ENCODE results near the gene MYADML2.

MYADML2 gene

GRCh38 chr17:81967533-81968395, 20.7 kb upstream of the MYADML2 start:
- Histone ChIP-seq H2AFZ (ENCODE audit: low read depth, low read length) (peak overlapping the region; percentile 86), H3K4me2 (ENCODE audit: low read length) (peak overlapping the region; percentile 94), H3K36me3 (replicated peaks; ENCODE audit: low read depth, low read length) (no peaks in the 10 kb centered on the region), H3K27me3 (ENCODE audit: low read depth, low read length) (peaks cover 15% of the 10 kb centered on the region; the same call in 1 of the 2 replicates), H3K9ac (ENCODE audit: low read length) (peak overlapping the region; percentile 64), H3K4me3 (ENCODE audit: low read length) (peak overlapping the region; percentile 80), H3K27ac (ENCODE audit: low read length) (peak overlapping the region; percentile 36; the same call in 1 of the 2 replicates), H4K20me1 (ENCODE audit: insufficient read depth, low read length) (no peaks in the 10 kb centered on the region), H3K79me2 (ENCODE audit: low read length) (no peaks in the 10 kb centered on the region), H3K9me3 (ENCODE audit: insufficient read depth, low read length) (no peaks in the 10 kb centered on the region), H3K4me1 (ENCODE audit: low read length) (peaks cover 26% of the 10 kb centered on the region)
- TF ChIP-seq EZH2phosphoT487 (IDR thresholded peaks at IDR 0.05; ENCODE audit: low read depth): no peak

- Histone ChIP-seq H3K79me2 (ENCODE audit: low read length) (no peaks in the 10 kb centered on the region), H2AFZ (ENCODE audit: low read depth, low read length) (peak overlapping the region; percentile 41; the same call in 1 of the 2 replicates), H4K20me1 (ENCODE audit: insufficient read depth, low read length) (no peaks in the 10 kb centered on the region), H3K27ac (ENCODE audit: low read length) (peak overlapping the region; percentile 36), H3K36me3 (replicated peaks; ENCODE audit: low read depth, low read length) (no peaks in the 10 kb centered on the region), H3K9ac (ENCODE audit: low read length) (peak overlapping the region; percentile 64), H3K9me3 (ENCODE audit: insufficient read depth, low read length) (no peaks in the 10 kb centered on the region), H3K4me1 (ENCODE audit: low read length) (peaks cover 26% of the 10 kb centered on the region), H3K27me3 (ENCODE audit: low read depth, low read length) (peaks cover 15% of the 10 kb centered on the region; the same call in 1 of the 2 replicates), H3K4me2 (ENCODE audit: low read length) (peak overlapping the region; percentile 94), H3K4me3 (ENCODE audit: low read length) (peak overlapping the region; percentile 80)
- TF ChIP-seq CTCF (IDR thresholded peaks at IDR 0.05; ENCODE audit: low read depth, low read length): no peak
- TF ChIP-seq EZH2phosphoT487 (IDR thresholded peaks at IDR 0.05; ENCODE audit: low read depth): no peak
These were observed 20.2 kb upstream of the MYADML2 start for GRCh38 chr17:81967244-81967532.

GRCh38 chr17:81966343-81967243, 19.6 kb upstream of the MYADML2 start:
- Histone ChIP-seq H2AFZ (ENCODE audit: low read depth, low read length) (peak overlapping the region; percentile 41; the same call in 1 of the 2 replicates), H3K27me3 (ENCODE audit: low read depth, low read length) (peaks cover 15% of the 10 kb centered on the region; the same call in 1 of the 2 replicates), H3K79me2 (ENCODE audit: low read length) (no peaks in the 10 kb centered on the region), H3K4me3 (ENCODE audit: low read length) (peak overlapping the region; percentile 80), H3K27ac (ENCODE audit: low read length) (peak overlapping the region; percentile 36; the same call in 1 of the 2 replicates), H3K4me2 (ENCODE audit: low read length) (peak overlapping the region; percentile 94), H3K4me1 (ENCODE audit: low read length) (peaks cover 26% of the 10 kb centered on the region), H4K20me1 (ENCODE audit: insufficient read depth, low read length) (no peaks in the 10 kb centered on the region), H3K9me3 (ENCODE audit: insufficient read depth, low read length) (no peaks in the 10 kb centered on the region), H3K36me3 (replicated peaks; ENCODE audit: low read depth, low read length) (no peaks in the 10 kb centered on the region), H3K9ac (ENCODE audit: low read length) (peak overlapping the region; percentile 64; the same call in 1 of the 2 replicates)
- TF ChIP-seq EZH2phosphoT487 (IDR thresholded peaks at IDR 0.05; ENCODE audit: low read depth) (no peak), CTCF (IDR thresholded peaks at IDR 0.05; ENCODE audit: low read depth, low read length) (no peak)

- Histone ChIP-seq H4K20me1 (ENCODE audit: insufficient read depth, low read length) (no peaks in the 10 kb centered on the region), H3K36me3 (replicated peaks; ENCODE audit: low read depth, low read length) (no peaks in the 10 kb centered on the region), H3K9ac (ENCODE audit: low read length) (no peak overlapping the region), H3K4me2 (ENCODE audit: low read length) (no peak overlapping the region), H3K79me2 (ENCODE audit: low read length) (no peaks in the 10 kb centered on the region), H3K9me3 (ENCODE audit: insufficient read depth, low read length) (no peaks in the 10 kb centered on the region), H3K4me1 (ENCODE audit: low read length) (peaks cover 26% of the 10 kb centered on the region), H3K4me3 (ENCODE audit: low read length) (no peak overlapping the region), H2AFZ (ENCODE audit: low read depth, low read length) (no peak overlapping the region), H3K27me3 (ENCODE audit: low read depth, low read length) (peaks cover 15% of the 10 kb centered on the region; the same call in 1 of the 2 replicates), H3K27ac (ENCODE audit: low read length) (no peak overlapping the region)
- TF ChIP-seq EZH2phosphoT487 (IDR thresholded peaks at IDR 0.05; ENCODE audit: low read depth): no peak
- TF ChIP-seq CTCF (IDR thresholded peaks at IDR 0.05; ENCODE audit: low read depth, low read length): no peak
These were observed 17.2 kb upstream of the MYADML2 start for GRCh38 chr17:81964081-81964849.
